A673 (cell line): Measurements from ENCODE around the gene DNAH7. TPM values are rescaled to one million over a fixed set of nuclear protein-coding genes. Genes with fewer than 3 reads are reported as not detected.

Experiments used
- BruUV-seq: library from RNA; stranded (reverse); fragments of 400-500 nt; replicated peaks from 2 replicates; lab custom pipeline; 2021; lab: Mats Ljungman, UMichigan
- CTCF ChIA-PET: fragments of 300-600 bp; sonication (Branson Sonifier 250); formaldehyde crosslinking; loops from one replicate; lab custom pipeline; 2022; ENCODE audit warnings: antibody characterized with exemption; lab: Charles Lee
- POLR2A ChIA-PET: fragments of 300-600 bp; sonication (Branson Sonifier 250); formaldehyde crosslinking; loops from one replicate; lab custom pipeline; 2022; ENCODE audit warnings: antibody characterized with exemption; ENCODE audit not compliant: low non-redundant PET; lab: Charles Lee
- DNase-seq: peaks from one replicate; pipeline ENCODE4 v3.0.0-alpha.2; 2015; ENCODE audit warnings: low spot score
- H3K27ac ChIP-seq: fragments of 200-600 bp; sonication (generic); 2 replicates; pipeline ENCODE4 v1.5.1; 2016; ENCODE audit warnings: mixed run types, low read depth, mild to moderate bottlenecking, mixed read lengths, antibody characterized with exemption, low read length; ENCODE audit not compliant: poor library complexity, severe bottlenecking
- H3K27me3 ChIP-seq: fragments of 200-600 bp; sonication (generic); replicated peaks from 2 replicates; pipeline ENCODE4 v1.6.1; 2017; ENCODE audit warnings: mixed run types, low read depth, mild to moderate bottlenecking, mixed read lengths, antibody characterized with exemption, low read length; ENCODE audit not compliant: insufficient read depth, poor library complexity
- H3K36me3 ChIP-seq: fragments of 200-600 bp; sonication (generic); 2 replicates; pipeline ENCODE4 v1.6.1; 2016; ENCODE audit warnings: mixed run types, mild to moderate bottlenecking, mixed read lengths, antibody characterized with exemption, low read length; ENCODE audit not compliant: insufficient read depth, poor library complexity, severe bottlenecking
- H3K4me1 ChIP-seq: fragments of 200-600 bp; sonication (generic); 2 replicates; pipeline ENCODE4 v1.6.1; 2017; ENCODE audit warnings: mixed run types, mild to moderate bottlenecking, mixed read lengths, antibody characterized with exemption, low read length; ENCODE audit not compliant: insufficient read depth, poor library complexity, severe bottlenecking
- H3K4me3 ChIP-seq: fragments of 200-600 bp; sonication (generic); 2 replicates; pipeline ENCODE4 v1.5.1; 2016; ENCODE audit warnings: low read depth, mixed run types, mild to moderate bottlenecking, mixed read lengths, low read length; ENCODE audit not compliant: poor library complexity, severe bottlenecking
- H3K9me3 ChIP-seq: fragments of 200-600 bp; sonication (generic); 2 replicates; pipeline ENCODE4 v1.6.1; 2016; ENCODE audit warnings: mixed run types, low read depth, mild to moderate bottlenecking, mixed read lengths, antibody characterized with exemption, low read length; ENCODE audit not compliant: poor library complexity, severe bottlenecking
- EZH2 ChIP-seq: fragments of 200-600 bp; sonication (generic); IDR thresholded peaks from 2 replicates; pipeline ENCODE4 v1.6.1; 2017; ENCODE audit warnings: borderline replicate concordance, low read depth, mild to moderate bottlenecking, mixed read lengths, antibody characterized with exemption, low read length; ENCODE audit not compliant: poor library complexity, severe bottlenecking
- intact Hi-C: fragments of 100-400 bp; cut with micrococcal nuclease; formaldehyde crosslinking; loops from one replicate; pipeline ENCODE4 v1.10.0; 2022; ENCODE audit not compliant: unreplicated experiment
- total RNA-seq: library from RNA; stranded (reverse); gene quantifications from 2 replicates; pipeline ENCODE4 v1.2.3, GENCODE V29; 2021
- TF ChIP-seq, protein P1 (sequence below): fragments of 300-800, 200-600 bp; sonication (generic); conservative IDR thresholded peaks from 2 replicates; pipeline ENCODE4 v1.5.1; 2017; ENCODE audit warnings: low read depth, mild to moderate bottlenecking, antibody characterized with exemption, low read length, moderate library complexity, mixed read lengths

DNAH7 gene
- total RNA-seq, 1 experiment from 2014 or later = 0.95 TPM

DNA sequence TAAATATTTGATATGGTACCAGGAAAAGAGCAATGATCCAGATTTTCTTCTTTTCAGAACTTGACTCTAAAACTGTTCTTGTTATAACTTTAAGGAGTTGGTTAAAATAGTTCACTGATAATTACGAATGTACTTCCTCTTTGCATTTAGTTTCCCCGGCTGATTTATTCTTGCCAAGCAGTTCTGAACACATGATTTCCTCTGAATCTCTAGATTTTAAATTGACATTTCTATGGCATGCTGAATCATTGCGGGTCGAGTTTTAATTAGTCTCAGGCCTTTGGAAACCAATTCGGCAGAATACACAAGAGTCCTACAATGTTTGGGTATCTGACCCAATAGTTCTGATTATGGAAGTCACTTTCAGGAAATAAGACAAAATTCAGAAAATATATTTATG lies 37.3 kb upstream of the DNAH7 start:
- peak; percentile 61 for DNase-seq
- no TSS peak for BruUV-seq
- Histone ChIP-seq H3K4me3 (no peak overlapping the region), H3K27ac (peak overlapping the region; percentile 19), H3K4me1 (peaks cover 15% of the 10 kb centered on the region), H3K27me3 (no peaks in the 10 kb centered on the region), H3K9me3 (no peaks in the 10 kb centered on the region), H3K36me3 (no peaks in the 10 kb centered on the region)
- TF ChIP-seq, protein P1, sequence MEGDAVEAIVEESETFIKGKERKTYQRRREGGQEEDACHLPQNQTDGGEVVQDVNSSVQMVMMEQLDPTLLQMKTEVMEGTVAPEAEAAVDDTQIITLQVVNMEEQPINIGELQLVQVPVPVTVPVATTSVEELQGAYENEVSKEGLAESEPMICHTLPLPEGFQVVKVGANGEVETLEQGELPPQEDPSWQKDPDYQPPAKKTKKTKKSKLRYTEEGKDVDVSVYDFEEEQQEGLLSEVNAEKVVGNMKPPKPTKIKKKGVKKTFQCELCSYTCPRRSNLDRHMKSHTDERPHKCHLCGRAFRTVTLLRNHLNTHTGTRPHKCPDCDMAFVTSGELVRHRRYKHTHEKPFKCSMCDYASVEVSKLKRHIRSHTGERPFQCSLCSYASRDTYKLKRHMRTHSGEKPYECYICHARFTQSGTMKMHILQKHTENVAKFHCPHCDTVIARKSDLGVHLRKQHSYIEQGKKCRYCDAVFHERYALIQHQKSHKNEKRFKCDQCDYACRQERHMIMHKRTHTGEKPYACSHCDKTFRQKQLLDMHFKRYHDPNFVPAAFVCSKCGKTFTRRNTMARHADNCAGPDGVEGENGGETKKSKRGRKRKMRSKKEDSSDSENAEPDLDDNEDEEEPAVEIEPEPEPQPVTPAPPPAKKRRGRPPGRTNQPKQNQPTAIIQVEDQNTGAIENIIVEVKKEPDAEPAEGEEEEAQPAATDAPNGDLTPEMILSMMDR = no peak
- TF ChIP-seq EZH2 = no peak
- CTCF ChIA-PET = no interaction called here
- intact Hi-C loops = no loop called here
- POLR2A ChIA-PET = no interaction called here

DNA sequence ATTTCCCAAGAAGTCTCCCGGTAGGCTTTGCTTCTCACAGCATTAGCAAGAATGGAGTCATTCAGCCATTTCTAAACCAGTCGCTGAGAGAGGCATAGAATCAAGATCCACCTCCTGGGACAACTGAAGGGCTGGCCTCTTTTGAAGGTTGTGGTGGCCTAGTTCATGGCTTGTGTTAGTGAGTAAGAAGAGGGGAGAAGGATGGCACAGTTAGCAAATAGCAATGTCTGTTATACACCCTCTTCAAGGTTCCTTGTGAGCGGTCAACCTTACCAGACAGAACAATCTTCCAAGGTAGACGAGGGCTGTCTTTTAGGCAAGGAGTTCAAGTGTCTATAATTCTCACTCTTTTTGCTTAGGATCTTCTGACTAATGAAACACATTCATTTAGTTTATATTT lies 35.4 kb upstream of the DNAH7 start:
- H3K4me3 ChIP-seq = no peak overlapping the region
- ChIA-PET POLR2A (no interaction called here), CTCF (no interaction called here)
- no peak for TF ChIP-seq EZH2
- TF ChIP-seq, protein P1 = no peak
- no peaks in the 10 kb centered on the region for H3K27me3 ChIP-seq
- peaks cover 15% of the 10 kb centered on the region for H3K4me1 ChIP-seq
- H3K36me3 ChIP-seq = no peaks in the 10 kb centered on the region
- intact Hi-C loops = no loop called here
- no peak overlapping the region for H3K27ac ChIP-seq
- H3K9me3 ChIP-seq = no peaks in the 10 kb centered on the region
- no peak for DNase-seq
- BruUV-seq = no TSS peak

DNA sequence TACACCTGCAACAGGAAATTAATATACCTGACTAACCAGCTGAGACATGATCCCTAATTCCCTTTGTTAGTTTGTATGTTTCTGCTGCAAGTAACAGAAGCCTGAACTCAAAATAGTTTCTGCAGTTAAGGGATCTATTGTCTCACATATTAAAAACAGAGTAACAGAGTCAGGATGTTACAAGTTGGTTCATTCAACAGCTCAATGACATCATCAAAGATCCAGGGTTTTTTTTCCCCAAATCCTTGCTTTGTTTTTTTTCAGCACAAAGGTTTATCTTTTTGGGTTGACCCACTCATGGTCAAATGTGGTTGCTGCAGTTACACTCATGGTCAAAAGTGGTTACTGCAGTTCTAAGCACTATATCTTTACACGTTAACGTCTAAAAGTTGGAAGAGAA lies 35.0 kb upstream of the DNAH7 start:
- Histone ChIP-seq H3K4me3 (no peak overlapping the region), H3K4me1 (peaks cover 15% of the 10 kb centered on the region), H3K36me3 (no peaks in the 10 kb centered on the region), H3K27ac (no peak overlapping the region), H3K27me3 (no peaks in the 10 kb centered on the region), H3K9me3 (no peaks in the 10 kb centered on the region)
- intact Hi-C loops = no loop called here
- BruUV-seq = no TSS peak
- ChIA-PET POLR2A (no interaction called here), CTCF (no interaction called here)
- DNase-seq = no peak
- no peak for TF ChIP-seq EZH2
- TF ChIP-seq, protein P1 = no peak
